ENCODE measurements around the gene PIH1D1. TPM values are rescaled to one million over a fixed set of nuclear protein-coding genes. Genes with fewer than 3 reads are reported as not detected.

Gene PIH1D1
- total and polyA plus RNA-seq, 2 experiments from 2014 or later, result 103 to 164 TPM

DNA sequence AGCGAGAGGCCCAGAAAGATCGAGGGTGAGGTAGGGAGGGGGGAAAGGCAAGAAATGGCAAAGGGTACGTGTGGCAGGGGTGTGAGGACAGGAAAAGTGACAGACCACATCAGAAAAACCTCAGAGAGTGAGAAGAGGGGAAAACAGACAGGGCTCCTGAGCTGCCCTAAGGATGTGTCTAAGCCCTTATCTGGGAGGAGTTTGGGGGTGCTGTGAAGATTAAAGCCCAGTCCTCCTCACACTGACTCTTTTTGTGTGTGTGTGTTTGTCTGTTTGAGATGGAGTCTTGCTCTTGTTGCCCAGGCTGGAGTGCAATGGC is 27.7 kb downstream of the PIH1D1 start (continued):
- TF ChIP-seq, protein P1, sequence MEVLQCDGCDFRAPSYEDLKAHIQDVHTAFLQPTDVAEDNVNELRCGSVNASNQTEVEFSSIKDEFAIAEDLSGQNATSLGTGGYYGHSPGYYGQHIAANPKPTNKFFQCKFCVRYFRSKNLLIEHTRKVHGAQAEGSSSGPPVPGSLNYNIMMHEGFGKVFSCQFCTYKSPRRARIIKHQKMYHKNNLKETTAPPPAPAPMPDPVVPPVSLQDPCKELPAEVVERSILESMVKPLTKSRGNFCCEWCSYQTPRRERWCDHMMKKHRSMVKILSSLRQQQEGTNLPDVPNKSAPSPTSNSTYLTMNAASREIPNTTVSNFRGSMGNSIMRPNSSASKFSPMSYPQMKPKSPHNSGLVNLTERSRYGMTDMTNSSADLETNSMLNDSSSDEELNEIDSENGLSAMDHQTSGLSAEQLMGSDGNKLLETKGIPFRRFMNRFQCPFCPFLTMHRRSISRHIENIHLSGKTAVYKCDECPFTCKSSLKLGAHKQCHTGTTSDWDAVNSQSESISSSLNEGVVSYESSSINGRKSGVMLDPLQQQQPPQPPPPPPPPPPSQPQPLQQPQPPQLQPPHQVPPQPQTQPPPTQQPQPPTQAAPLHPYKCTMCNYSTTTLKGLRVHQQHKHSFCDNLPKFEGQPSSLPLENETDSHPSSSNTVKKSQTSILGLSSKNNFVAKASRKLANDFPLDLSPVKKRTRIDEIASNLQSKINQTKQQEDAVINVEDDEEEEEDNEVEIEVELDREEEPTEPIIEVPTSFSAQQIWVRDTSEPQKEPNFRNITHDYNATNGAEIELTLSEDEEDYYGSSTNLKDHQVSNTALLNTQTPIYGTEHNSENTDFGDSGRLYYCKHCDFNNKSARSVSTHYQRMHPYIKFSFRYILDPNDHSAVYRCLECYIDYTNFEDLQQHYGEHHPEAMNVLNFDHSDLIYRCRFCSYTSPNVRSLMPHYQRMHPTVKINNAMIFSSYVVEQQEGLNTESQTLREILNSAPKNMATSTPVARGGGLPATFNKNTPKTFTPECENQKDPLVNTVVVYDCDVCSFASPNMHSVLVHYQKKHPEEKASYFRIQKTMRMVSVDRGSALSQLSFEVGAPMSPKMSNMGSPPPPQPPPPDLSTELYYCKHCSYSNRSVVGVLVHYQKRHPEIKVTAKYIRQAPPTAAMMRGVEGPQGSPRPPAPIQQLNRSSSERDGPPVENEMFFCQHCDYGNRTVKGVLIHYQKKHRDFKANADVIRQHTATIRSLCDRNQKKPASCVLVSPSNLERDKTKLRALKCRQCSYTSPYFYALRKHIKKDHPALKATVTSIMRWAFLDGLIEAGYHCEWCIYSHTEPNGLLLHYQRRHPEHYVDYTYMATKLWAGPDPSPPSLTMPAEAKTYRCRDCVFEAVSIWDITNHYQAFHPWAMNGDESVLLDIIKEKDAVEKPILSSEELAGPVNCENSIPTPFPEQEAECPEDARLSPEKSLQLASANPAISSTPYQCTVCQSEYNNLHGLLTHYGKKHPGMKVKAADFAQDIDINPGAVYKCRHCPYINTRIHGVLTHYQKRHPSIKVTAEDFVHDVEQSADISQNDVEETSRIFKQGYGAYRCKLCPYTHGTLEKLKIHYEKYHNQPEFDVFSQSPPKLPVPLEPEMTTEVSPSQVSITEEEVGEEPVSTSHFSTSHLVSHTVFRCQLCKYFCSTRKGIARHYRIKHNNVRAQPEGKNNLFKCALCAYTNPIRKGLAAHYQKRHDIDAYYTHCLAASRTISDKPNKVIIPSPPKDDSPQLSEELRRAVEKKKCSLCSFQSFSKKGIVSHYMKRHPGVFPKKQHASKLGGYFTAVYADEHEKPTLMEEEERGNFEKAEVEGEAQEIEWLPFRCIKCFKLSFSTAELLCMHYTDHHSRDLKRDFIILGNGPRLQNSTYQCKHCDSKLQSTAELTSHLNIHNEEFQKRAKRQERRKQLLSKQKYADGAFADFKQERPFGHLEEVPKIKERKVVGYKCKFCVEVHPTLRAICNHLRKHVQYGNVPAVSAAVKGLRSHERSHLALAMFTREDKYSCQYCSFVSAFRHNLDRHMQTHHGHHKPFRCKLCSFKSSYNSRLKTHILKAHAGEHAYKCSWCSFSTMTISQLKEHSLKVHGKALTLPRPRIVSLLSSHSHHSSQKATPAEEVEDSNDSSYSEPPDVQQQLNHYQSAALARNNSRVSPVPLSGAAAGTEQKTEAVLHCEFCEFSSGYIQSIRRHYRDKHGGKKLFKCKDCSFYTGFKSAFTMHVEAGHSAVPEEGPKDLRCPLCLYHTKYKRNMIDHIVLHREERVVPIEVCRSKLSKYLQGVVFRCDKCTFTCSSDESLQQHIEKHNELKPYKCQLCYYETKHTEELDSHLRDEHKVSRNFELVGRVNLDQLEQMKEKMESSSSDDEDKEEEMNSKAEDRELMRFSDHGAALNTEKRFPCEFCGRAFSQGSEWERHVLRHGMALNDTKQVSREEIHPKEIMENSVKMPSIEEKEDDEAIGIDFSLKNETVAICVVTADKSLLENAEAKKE (CRISPR knock-in tag; IDR thresholded peaks at IDR 0.05), result no peak
- TF ChIP-seq EZH2phosphoT487 (IDR thresholded peaks at IDR 0.05; ENCODE audit: unreplicated experiment), result no peak
- TF ChIP-seq CREB1 (CRISPR knock-in tag; IDR thresholded peaks at IDR 0.05; ENCODE audit: low read depth), result no peak
- no peak for TF ChIP-seq EZH2 (IDR thresholded peaks at IDR 0.05; ENCODE audit: low read depth, unreplicated experiment)
- TF ChIP-seq NANOG (IDR thresholded peaks at IDR 0.05; ENCODE audit: borderline replicate concordance), result no peak
- no peak for TF ChIP-seq ZNF331 (CRISPR knock-in tag; IDR thresholded peaks at IDR 0.05; ENCODE audit: low read depth)
- TF ChIP-seq, protein P2, sequence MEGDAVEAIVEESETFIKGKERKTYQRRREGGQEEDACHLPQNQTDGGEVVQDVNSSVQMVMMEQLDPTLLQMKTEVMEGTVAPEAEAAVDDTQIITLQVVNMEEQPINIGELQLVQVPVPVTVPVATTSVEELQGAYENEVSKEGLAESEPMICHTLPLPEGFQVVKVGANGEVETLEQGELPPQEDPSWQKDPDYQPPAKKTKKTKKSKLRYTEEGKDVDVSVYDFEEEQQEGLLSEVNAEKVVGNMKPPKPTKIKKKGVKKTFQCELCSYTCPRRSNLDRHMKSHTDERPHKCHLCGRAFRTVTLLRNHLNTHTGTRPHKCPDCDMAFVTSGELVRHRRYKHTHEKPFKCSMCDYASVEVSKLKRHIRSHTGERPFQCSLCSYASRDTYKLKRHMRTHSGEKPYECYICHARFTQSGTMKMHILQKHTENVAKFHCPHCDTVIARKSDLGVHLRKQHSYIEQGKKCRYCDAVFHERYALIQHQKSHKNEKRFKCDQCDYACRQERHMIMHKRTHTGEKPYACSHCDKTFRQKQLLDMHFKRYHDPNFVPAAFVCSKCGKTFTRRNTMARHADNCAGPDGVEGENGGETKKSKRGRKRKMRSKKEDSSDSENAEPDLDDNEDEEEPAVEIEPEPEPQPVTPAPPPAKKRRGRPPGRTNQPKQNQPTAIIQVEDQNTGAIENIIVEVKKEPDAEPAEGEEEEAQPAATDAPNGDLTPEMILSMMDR (conservative IDR thresholded peaks at IDR 0.05; ENCODE audit: low read depth in 2 of 2), result no peak

All from GM23338 (cell line).